Coronary artery (tissue), 2 donors: Measurements from ENCODE around the gene SPANXA2.
"Not testable (repeated sequence)": the region's sequence is repeated elsewhere in the genome, so short reads cannot be mapped to it uniquely, and the experiment has no call there.

Experiments used
- DNase-seq: peaks from one replicate; pipeline ENCODE4 v3.0.0-alpha.2; 2017; ENCODE audit warnings: low spot score
- H3K27ac ChIP-seq, 2 donors: fragments of 200-600 bp; sonication (generic); one replicate each; pipeline ENCODE4 v1.5.1; 2016 to 2019
- H3K4me3 ChIP-seq: fragments of 200-600 bp; sonication (generic); 2 replicates; pipeline ENCODE4 v1.5.1; 2016; ENCODE audit warnings: mild to moderate bottlenecking, moderate library complexity
- TF ChIP-seq, protein P1 (sequence below): fragments of 200-600 bp; sonication (generic); IDR thresholded peaks from one replicate; pipeline ENCODE4 v1.5.1; 2019; ENCODE audit warnings: antibody characterized with exemption

The SPANXA2 gene, protein sequence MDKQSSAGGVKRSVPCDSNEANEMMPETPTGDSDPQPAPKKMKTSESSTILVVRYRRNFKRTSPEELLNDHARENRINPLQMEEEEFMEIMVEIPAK

DNA sequence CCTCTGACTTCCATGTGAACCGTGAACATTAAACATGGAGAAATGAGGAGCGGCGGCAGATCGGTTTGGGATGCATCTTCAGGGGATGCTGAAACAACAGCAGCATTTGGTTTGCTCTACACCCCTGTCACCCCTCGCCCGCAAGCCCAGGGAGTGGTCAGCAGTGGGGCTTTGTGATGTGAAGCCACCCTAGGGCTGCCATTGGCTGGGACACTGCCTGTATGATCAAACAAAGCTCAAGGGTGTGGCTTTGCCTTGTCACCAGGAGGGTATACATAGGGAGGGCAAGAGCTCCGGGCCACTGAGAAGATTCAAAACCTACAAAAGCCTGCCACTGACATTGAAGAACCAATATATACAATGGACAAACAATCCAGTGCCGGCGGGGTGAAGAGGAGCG is at the start of gene SPANXA2:
Gene SPANXA2 (plus strand): TSS at position 301 of the 400 bp plus-strand sequence. CDS start 60 bp downstream, at position 361.
- not testable (repeated sequence) for H3K27ac ChIP-seq, DNase-seq, H3K4me3 ChIP-seq

DNA sequence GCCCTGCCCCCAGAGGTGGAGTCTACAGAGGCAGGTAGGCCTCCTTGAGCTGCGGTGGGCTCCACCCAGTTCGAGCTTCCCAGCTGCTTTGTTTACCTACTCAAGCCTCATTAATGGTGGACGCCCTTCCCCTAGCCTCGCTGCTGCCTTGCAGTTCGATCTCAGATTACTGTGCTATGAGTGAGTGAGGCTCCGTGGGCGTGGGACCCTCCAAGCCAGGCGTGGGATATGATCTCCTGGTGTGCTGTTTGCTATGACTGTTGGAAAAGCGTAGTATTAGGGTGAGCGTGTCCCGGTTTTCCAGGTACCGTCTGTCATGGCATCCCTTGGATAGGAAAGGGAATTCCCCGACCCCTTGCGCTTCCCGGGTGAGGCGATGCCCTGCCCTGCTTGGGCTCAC is 47.0 kb upstream of the SPANXA2 start:
- DNase-seq, H3K27ac ChIP-seq, H3K4me3 ChIP-seq: not testable (repeated sequence)

DNA sequence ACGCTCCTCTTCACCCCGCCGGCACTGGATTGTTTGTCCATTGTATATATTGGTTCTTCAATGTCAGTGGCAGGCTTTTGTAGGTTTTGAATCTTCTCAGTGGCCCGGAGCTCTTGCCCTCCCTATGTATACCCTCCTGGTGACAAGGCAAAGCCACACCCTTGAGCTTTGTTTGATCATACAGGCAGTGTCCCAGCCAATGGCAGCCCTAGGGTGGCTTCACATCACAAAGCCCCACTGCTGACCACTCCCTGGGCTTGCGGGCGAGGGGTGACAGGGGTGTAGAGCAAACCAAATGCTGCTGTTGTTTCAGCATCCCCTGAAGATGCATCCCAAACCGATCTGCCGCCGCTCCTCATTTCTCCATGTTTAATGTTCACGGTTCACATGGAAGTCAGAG is 4.9 kb upstream of the SPANXA2 start, which contains the start of gene SPANXA1:
Gene SPANXA1 (minus strand): TSS at position 101 of the 400 bp plus-strand sequence. CDS start 60 bp downstream, at position 41.
- not testable (repeated sequence) for DNase-seq, H3K27ac ChIP-seq, H3K4me3 ChIP-seq

DNA sequence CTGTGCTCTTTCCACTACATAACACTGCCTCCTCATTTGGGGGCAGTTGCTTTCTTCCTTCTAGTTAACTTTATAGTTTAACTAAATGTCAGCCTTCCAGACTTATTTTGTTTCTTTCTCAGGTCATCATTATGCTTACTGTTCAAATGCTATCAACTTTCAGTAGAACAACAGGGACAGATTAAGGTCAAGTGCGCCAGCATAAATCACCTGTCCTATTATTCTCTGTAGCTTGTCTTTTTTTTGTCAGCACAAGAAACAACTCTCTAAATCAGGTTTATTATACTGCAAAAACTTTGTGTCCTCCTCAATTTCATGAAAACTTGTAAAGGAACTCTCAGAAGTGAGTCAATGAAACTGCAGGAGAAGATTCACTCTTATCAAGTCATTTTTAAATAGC is 19.6 kb downstream of the SPANXA2 start:
- no peak for DNase-seq
- no peak overlapping the region for H3K4me3 ChIP-seq
- H3K27ac ChIP-seq, result no peak overlapping the region
- TF ChIP-seq, protein P1, sequence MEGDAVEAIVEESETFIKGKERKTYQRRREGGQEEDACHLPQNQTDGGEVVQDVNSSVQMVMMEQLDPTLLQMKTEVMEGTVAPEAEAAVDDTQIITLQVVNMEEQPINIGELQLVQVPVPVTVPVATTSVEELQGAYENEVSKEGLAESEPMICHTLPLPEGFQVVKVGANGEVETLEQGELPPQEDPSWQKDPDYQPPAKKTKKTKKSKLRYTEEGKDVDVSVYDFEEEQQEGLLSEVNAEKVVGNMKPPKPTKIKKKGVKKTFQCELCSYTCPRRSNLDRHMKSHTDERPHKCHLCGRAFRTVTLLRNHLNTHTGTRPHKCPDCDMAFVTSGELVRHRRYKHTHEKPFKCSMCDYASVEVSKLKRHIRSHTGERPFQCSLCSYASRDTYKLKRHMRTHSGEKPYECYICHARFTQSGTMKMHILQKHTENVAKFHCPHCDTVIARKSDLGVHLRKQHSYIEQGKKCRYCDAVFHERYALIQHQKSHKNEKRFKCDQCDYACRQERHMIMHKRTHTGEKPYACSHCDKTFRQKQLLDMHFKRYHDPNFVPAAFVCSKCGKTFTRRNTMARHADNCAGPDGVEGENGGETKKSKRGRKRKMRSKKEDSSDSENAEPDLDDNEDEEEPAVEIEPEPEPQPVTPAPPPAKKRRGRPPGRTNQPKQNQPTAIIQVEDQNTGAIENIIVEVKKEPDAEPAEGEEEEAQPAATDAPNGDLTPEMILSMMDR, result no peak

DNA sequence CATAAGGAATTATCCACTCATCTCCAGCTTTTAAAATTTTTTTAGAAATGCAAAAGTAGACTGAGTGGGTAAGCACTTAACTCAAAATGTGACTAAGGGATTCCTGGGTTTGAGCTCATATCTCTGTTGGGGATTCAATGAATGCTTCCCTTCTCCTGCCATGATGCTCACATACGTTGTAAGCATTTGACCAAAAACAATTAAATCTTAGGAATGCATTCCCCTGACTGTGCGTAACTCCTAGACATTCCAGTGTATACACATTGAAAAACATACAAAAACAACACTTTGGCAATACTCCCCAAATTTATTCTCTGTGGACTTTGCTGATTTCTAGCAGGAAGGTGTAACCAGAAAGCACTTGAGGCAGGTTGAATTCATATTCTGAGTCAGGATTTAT is 29.8 kb downstream of the SPANXA2 start:
- no peak overlapping the region for H3K27ac ChIP-seq
- TF ChIP-seq, protein P1, result no peak
- no peak overlapping the region for H3K4me3 ChIP-seq
- no peak for DNase-seq

DNA sequence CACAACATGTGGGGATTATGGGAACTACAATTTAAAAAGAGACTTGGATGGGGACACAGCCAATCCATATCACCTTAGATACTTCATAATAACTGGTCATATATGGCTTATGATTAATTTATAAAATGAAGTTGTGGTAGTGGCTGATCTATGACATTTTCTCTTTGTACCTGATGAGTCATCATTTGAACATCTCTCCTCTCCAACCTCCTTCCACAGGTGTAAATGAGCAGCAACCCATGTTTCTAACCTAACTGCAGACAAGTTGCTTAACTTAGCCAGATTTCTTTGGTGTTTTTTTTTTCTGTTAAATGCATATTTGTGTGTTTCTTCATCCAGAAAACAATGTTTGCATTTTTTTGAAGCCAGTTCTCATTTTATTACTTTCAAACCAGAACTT is 42.6 kb downstream of the SPANXA2 start:
- TF ChIP-seq, protein P1, result no peak
- H3K4me3 ChIP-seq, result no peak overlapping the region
- no peak for DNase-seq
- no peak overlapping the region for H3K27ac ChIP-seq

DNA sequence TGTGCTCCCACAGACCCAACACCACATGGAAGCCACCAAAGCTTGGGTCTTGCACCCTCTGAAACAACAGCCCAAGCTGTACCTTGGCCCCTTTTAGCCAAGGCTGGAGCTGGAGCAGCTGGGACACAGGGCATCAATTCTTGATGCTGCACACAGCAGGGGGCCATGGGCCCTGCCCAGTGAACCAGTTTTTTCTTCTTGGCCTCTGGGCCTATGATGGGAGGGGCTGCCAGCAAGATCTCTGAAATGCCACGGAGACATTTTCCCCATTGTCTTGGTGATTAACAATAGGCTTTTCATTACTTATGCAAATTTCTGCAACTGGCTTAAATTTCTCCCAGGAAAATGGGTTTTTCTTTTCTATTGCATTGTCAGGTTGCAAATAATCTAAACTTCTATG is 49.0 kb downstream of the SPANXA2 start:
- no peak for DNase-seq
- TF ChIP-seq, protein P1, result no peak
- no peak overlapping the region for H3K27ac ChIP-seq
- H3K4me3 ChIP-seq, result no peak overlapping the region
